Keratinocyte (primary cell): ENCODE results near the gene PRR16. TPM values are rescaled to one million over a fixed set of nuclear protein-coding genes. Genes with fewer than 3 reads are reported as not detected.

ENCODE experiments used
- DNase-seq: peaks from one replicate; pipeline ENCODE4 v3.0.0-alpha.2; 2011; ENCODE audit warnings: low read depth, missing footprints, low spot score
- FAIRE-seq: peaks from 2 replicates; lab custom pipeline; 2011; peaks lifted over from hg19 to GRCh38; lab: Jason Lieb, UNC
- H2AFZ ChIP-seq: 2 replicates; pipeline ENCODE4 v1.6.0; 2012; ENCODE audit warnings: low read length, control low read depth, inconsistent platforms; ENCODE audit not compliant: control insufficient read depth
- H3K27ac ChIP-seq: 2 replicates; pipeline ENCODE4 v1.5.1; 2011; ENCODE audit warnings: low read length; ENCODE audit not compliant: control insufficient read depth, insufficient read depth
- H3K27me3 ChIP-seq: 3 replicates; pipeline ENCODE4 v1.6.0; 2011; ENCODE audit warnings: low read length; ENCODE audit not compliant: control insufficient read depth, insufficient read depth; ENCODE audit errors: extremely low read depth
- H3K36me3 ChIP-seq, 2 experiments: 2 replicates in 1 of 2; 3 replicates in 1 of 2; pipeline ENCODE4 v1.5.1; 2011; ENCODE audit warnings: low read length in 2 of 2, mild to moderate bottlenecking in 1 of 2; ENCODE audit not compliant: control insufficient read depth in 2 of 2, insufficient read depth in 2 of 2; ENCODE audit errors: extremely low read depth in 1 of 2
- H3K4me1 ChIP-seq: 3 replicates; pipeline ENCODE4 v1.5.1; 2011; ENCODE audit warnings: low read length; ENCODE audit not compliant: control insufficient read depth, insufficient read depth; ENCODE audit errors: extremely low read depth
- H3K4me2 ChIP-seq: 3 replicates; pipeline ENCODE4 v1.6.0; 2011; ENCODE audit warnings: low read depth, low read length; ENCODE audit not compliant: control insufficient read depth, insufficient read depth; ENCODE audit errors: extremely low read depth
- H3K4me3 ChIP-seq, 3 experiments: fragments of 200-600 bp in 1 of 3; sonication (generic) in 1 of 3; 2 replicates in 2 of 3; 3 replicates in 1 of 3; pipeline ENCODE4 v1.5.1; 2011 to 2016; ENCODE audit warnings: low read length in 3 of 3, mild to moderate bottlenecking in 3 of 3, control low read depth in 2 of 3, inconsistent platforms in 1 of 3, low read depth in 1 of 3, mixed read lengths in 1 of 3, mixed run types in 1 of 3, moderate library complexity in 1 of 3; ENCODE audit not compliant: control insufficient read depth in 2 of 3, insufficient read depth in 2 of 3; ENCODE audit errors: extremely low read depth in 1 of 3
- H3K79me2 ChIP-seq: 2 replicates; pipeline ENCODE4 v1.6.0; 2012; ENCODE audit warnings: low read length; ENCODE audit not compliant: control insufficient read depth, insufficient read depth
- H3K9ac ChIP-seq: 3 replicates; pipeline ENCODE4 v1.6.0; 2011; ENCODE audit warnings: low read length; ENCODE audit not compliant: control insufficient read depth, insufficient read depth; ENCODE audit errors: extremely low read depth
- H3K9me1 ChIP-seq: 3 replicates; pipeline ENCODE4 v1.6.0; 2011; ENCODE audit warnings: low read length; ENCODE audit not compliant: control insufficient read depth, insufficient read depth; ENCODE audit errors: extremely low read depth
- H3K9me3 ChIP-seq: 2 replicates; pipeline ENCODE4 v1.5.1; 2012; ENCODE audit warnings: low read depth, low read length; ENCODE audit not compliant: control insufficient read depth
- H4K20me1 ChIP-seq: 3 replicates; pipeline ENCODE4 v1.6.0; 2011; ENCODE audit warnings: low read length; ENCODE audit not compliant: control insufficient read depth, insufficient read depth; ENCODE audit errors: extremely low read depth
- CTCF ChIP-seq, 3 experiments: IDR thresholded peaks in 1 of 3; conservative IDR thresholded peaks in 1 of 3; optimal IDR thresholded peaks in 1 of 3; 2 replicates in 2 of 3; 3 replicates in 1 of 3; pipeline versions ENCODE3 to v1.5.1; 2011; ENCODE audit warnings: low read length in 3 of 3, mild to moderate bottlenecking in 3 of 3, moderate library complexity in 2 of 3, control low read depth in 1 of 3, inconsistent platforms in 1 of 3; ENCODE audit not compliant: insufficient read depth in 2 of 3; ENCODE audit errors: extremely low read depth in 1 of 3
- EZH2 ChIP-seq: IDR thresholded peaks from one replicate; pipeline ENCODE4 v1.6.1; 2012; ENCODE audit warnings: inconsistent platforms, mild to moderate bottlenecking, low read length, moderate library complexity
- dilution Hi-C: fragments of 300-500 bp; cut with MboI; formaldehyde crosslinking; loops from one replicate; pipeline ENCODE4 v1.7.0; 2020; ENCODE audit warnings: low sequenced_read_pairs; ENCODE audit not compliant: extremely low pct_ligation_motif_present
- polyA plus RNA-seq, 5 experiments: library from polyadenylated mRNA; depleted of rRNA in 3 of 5; stranded (reverse) in 3 of 5; stranded (forward) in 1 of 5; unstranded in 1 of 5; fragments of >200 nt; gene quantifications; 1 replicate in 1 of 5; 2 replicates in 3 of 5; 3 replicates in 1 of 5; pipeline versions ENCODE4 v1.2.1 to v1.2.3, GENCODE V29; 2011 to 2012; ENCODE audit warnings: missing spikeins in 2 of 5, low read depth in 1 of 5, low replicate concordance in 1 of 5

Gene PRR16
- polyA plus RNA-seq, 1 donor (not counting 4 experiments of a cell fraction or from before 2014, with no cell fraction given) = 0.05 TPM

GRCh38 chr5:120600639-120601038 is 136.5 kb downstream of the PRR16 start:
- no peaks in the 10 kb centered on the region for H3K36me3 ChIP-seq
- TF ChIP-seq CTCF (optimal IDR thresholded peaks at IDR 0.05 in 1 of 3, IDR thresholded peaks at IDR 0.05 in 1 of 3, conservative IDR thresholded peaks at IDR 0.05 in 1 of 3; ENCODE audit: extremely low read depth in 1 of 3, insufficient read depth in 2 of 3, low read length in 3 of 3) (no peak), EZH2 (no peak)
- H2AFZ ChIP-seq = no peak overlapping the region
- dilution Hi-C loops = no loop called here
- no peaks in the 10 kb centered on the region for H3K79me2 ChIP-seq
- no peak overlapping the region for H3K4me3 ChIP-seq
- H3K9me1 ChIP-seq = no peaks in the 10 kb centered on the region
- H3K4me1 ChIP-seq = peaks cover 8% of the 10 kb centered on the region
- H4K20me1 ChIP-seq = no peaks in the 10 kb centered on the region
- no peak overlapping the region for H3K27ac ChIP-seq
- H3K27me3 ChIP-seq = no peaks in the 10 kb centered on the region
- no peak overlapping the region for H3K4me2 ChIP-seq
- no peak for DNase-seq
- no peak overlapping the region for H3K9ac ChIP-seq
- FAIRE-seq = no peak
- no peaks in the 10 kb centered on the region for H3K9me3 ChIP-seq

DNA sequence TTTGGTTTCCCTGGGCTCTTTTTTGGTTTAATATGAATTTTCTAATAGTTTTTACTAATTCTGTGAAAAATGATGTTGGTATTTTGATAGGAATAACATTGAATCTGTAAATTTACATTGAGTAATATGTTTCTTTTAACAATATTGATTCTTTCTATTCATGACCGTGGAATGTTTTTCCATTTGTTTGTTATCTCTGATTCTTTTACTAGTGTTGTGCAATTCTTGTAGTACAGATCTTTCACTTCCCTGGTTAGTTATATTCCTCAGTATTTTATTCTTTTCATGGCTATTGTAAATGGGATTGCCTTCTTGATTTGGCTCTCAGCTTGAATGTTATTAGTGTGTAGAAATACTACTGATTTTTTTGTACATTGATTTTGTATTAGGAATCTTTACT is 137.9 kb downstream of the PRR16 start:
- Histone ChIP-seq H3K36me3 (no peaks in the 10 kb centered on the region), H3K4me2 (no peak overlapping the region), H3K9me1 (no peaks in the 10 kb centered on the region), H3K27ac (no peak overlapping the region), H3K79me2 (no peaks in the 10 kb centered on the region), H3K27me3 (no peaks in the 10 kb centered on the region), H4K20me1 (no peaks in the 10 kb centered on the region), H3K4me1 (peaks cover 13% of the 10 kb centered on the region), H2AFZ (no peak overlapping the region), H3K4me3 (no peak overlapping the region), H3K9ac (no peak overlapping the region), H3K9me3 (no peaks in the 10 kb centered on the region)
- TF ChIP-seq EZH2 (no peak), CTCF (optimal IDR thresholded peaks at IDR 0.05 in 1 of 3, IDR thresholded peaks at IDR 0.05 in 1 of 3, conservative IDR thresholded peaks at IDR 0.05 in 1 of 3; ENCODE audit: extremely low read depth in 1 of 3, insufficient read depth in 2 of 3, low read length in 3 of 3) (no peak)
- dilution Hi-C loops = no loop called here
- FAIRE-seq (no peak), DNase-seq (no peak)
